ENCODE measurements around the gene JRKL. TPM values are rescaled to one million over a fixed set of nuclear protein-coding genes. Genes with fewer than 3 reads are reported as not detected.
"Not testable (repeated sequence)": the region's sequence is repeated elsewhere in the genome, so short reads cannot be mapped to it uniquely, and the experiment has no call there.

The JRKL gene
- total RNA-seq, 3 donors from 2014 or later (not counting 1 experiment from before 2014, with no cell fraction given), result 4.5 to 6.1 (median 5.5) TPM

DNA sequence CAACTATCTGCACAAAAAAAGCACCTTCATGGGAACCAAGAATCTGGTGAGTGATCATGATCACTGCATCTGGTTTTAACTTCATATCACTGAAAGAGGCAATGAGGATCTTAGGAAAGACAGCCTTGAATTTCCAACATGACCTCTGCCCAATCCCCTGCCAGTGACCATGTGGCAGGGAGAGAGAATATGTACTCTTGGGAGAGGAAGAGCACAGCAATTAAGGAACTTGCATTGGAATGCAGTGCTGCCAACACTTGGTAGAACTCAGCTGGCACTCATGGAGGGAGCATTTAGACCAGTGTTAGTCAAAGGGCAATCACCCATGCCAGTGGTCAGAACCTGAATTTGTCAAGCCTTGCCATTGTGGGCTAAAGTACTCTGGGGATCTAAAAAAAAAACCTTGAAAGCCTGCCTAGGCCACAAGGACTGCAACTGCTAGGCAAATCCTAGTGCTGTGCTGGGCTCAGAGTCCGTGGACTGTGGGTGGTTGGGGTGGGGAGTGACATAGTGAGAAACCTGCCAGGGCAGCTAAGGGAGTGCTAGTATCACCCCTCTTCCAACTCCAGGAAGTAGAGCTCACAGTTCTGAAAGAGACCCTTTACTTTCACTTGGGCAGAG is 23.1 kb downstream of the JRKL start:
- no peak overlapping the region for H3K4me3 Mint-ChIP-seq
- Histone ChIP-seq H3K9me3 (ENCODE audit: control insufficient read depth, insufficient read depth, low read length) (no peaks in the 10 kb centered on the region), H3K4me1 (ENCODE audit: control insufficient read depth, insufficient read depth, low read length) (no peaks in the 10 kb centered on the region), H3K27ac (ENCODE audit: low read length) (no peak overlapping the region), H3K4me3 (ENCODE audit: low read length) (no peak overlapping the region), H3K27me3 (ENCODE audit: control insufficient read depth, insufficient read depth, low read length) (peaks cover 6% of the 10 kb centered on the region), H3K36me3 (ENCODE audit: control insufficient read depth, insufficient read depth, low read length) (no peaks in the 10 kb centered on the region)
- H3K9me3 Mint-ChIP-seq, result no peaks in the 10 kb centered on the region
- TF ChIP-seq, protein P1, sequence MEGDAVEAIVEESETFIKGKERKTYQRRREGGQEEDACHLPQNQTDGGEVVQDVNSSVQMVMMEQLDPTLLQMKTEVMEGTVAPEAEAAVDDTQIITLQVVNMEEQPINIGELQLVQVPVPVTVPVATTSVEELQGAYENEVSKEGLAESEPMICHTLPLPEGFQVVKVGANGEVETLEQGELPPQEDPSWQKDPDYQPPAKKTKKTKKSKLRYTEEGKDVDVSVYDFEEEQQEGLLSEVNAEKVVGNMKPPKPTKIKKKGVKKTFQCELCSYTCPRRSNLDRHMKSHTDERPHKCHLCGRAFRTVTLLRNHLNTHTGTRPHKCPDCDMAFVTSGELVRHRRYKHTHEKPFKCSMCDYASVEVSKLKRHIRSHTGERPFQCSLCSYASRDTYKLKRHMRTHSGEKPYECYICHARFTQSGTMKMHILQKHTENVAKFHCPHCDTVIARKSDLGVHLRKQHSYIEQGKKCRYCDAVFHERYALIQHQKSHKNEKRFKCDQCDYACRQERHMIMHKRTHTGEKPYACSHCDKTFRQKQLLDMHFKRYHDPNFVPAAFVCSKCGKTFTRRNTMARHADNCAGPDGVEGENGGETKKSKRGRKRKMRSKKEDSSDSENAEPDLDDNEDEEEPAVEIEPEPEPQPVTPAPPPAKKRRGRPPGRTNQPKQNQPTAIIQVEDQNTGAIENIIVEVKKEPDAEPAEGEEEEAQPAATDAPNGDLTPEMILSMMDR (IDR thresholded peaks at IDR 0.05), result no peak
- ATAC-seq, result no peak
- peaks cover 7 to 24% of the 10 kb centered on the region in 2 donors for H3K27me3 Mint-ChIP-seq (ENCODE audit: low read depth in 2 of 2)
- H3K4me1 Mint-ChIP-seq, result no peaks in the 10 kb centered on the region
- intact Hi-C loops (cut with micrococcal nuclease), result no loop called here
- H3K36me3 Mint-ChIP-seq, result no peaks in the 10 kb centered on the region
- no peak overlapping the region for H3K27ac Mint-ChIP-seq
- 17% methylated on average over 1 of the region's 1 CpG for WGBS (ENCODE audit: insufficient coverage)
- DNase-seq, result no peak

DNA sequence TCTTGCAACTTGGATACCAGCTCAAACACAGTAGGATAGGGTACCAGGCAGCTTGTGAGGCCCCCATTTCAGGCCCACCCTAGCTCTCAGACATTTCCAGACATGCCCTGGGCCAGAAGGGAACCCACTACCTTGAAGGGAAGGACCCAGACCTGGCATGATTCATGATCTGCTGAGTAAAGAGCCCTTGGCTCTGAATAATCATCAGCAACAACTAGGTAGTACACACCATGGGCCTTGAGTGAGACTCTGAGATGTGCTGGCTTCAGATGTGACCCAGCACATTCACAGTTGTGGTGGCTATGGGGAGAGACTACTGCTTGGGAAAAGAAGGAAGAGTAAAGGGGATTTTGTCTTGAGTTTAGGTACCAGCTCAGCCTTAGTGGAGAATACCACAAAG is 23.6 kb downstream of the JRKL start:
- H3K9me3 Mint-ChIP-seq, result no peaks in the 10 kb centered on the region
- no peaks in the 10 kb centered on the region for H3K9me3 ChIP-seq (ENCODE audit: control insufficient read depth, insufficient read depth, low read length)
- intact Hi-C loops (cut with micrococcal nuclease), result no loop called here
- H3K27me3 Mint-ChIP-seq (ENCODE audit: low read depth in 2 of 2), result peaks cover 7 to 29% of the 10 kb centered on the region in 2 donors
- H3K36me3 ChIP-seq (ENCODE audit: control insufficient read depth, insufficient read depth, low read length), result no peaks in the 10 kb centered on the region
- H3K36me3 Mint-ChIP-seq, result no peaks in the 10 kb centered on the region
- H3K4me3 ChIP-seq (ENCODE audit: low read length), result no peak overlapping the region
- H3K4me3 Mint-ChIP-seq, result no peak overlapping the region
- H3K4me1 ChIP-seq (ENCODE audit: control insufficient read depth, insufficient read depth, low read length), result no peaks in the 10 kb centered on the region
- no peak for DNase-seq
- no peaks in the 10 kb centered on the region for H3K4me1 Mint-ChIP-seq
- ATAC-seq, result no peak
- TF ChIP-seq, protein P1 (IDR thresholded peaks at IDR 0.05), result no peak
- H3K27ac Mint-ChIP-seq, result no peak overlapping the region
- H3K27ac ChIP-seq (ENCODE audit: low read length), result no peak overlapping the region
- H3K27me3 ChIP-seq (ENCODE audit: control insufficient read depth, insufficient read depth, low read length), result peaks cover 6% of the 10 kb centered on the region

DNA sequence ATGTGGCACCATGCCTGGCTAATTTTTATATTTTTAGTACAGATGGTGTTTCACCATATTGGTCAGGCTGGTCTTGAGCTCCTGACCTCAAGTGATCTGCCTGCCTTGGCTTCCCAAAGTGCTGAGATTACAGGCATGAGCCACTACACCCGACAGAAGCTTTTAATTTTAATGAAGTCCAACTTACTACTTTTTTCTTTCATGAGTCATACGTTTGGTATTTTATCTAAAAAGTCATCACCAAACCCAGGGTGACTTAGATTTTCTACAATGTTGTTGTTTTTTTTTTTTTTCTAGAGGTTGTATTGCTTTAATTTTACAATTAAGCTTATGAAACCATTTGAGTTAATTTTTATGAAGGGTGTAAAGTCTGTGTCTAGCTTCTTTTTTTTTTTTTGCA is 34.9 kb downstream of the JRKL start:
- Histone ChIP-seq H3K4me3 (ENCODE audit: low read length) (no peak overlapping the region), H3K36me3 (ENCODE audit: control insufficient read depth, insufficient read depth, low read length) (no peaks in the 10 kb centered on the region), H3K27me3 (ENCODE audit: control insufficient read depth, insufficient read depth, low read length) (peaks cover 13% of the 10 kb centered on the region), H3K27ac (ENCODE audit: low read length) (no peak overlapping the region), H3K4me1 (ENCODE audit: control insufficient read depth, insufficient read depth, low read length) (no peaks in the 10 kb centered on the region), H3K9me3 (ENCODE audit: control insufficient read depth, insufficient read depth, low read length) (no peaks in the 10 kb centered on the region)
- DNase-seq, result no peak
- Mint-ChIP-seq H3K9me3 (no peaks in the 10 kb centered on the region), H3K27me3 (ENCODE audit: low read depth in 2 of 2) (peaks cover 27 to 60% of the 10 kb centered on the region in 2 donors), H3K36me3 (no peaks in the 10 kb centered on the region), H3K4me3 (no peak overlapping the region), H3K4me1 (no peaks in the 10 kb centered on the region), H3K27ac (no peak overlapping the region)
- 63% methylated on average over 1 of the region's 2 CpGs for WGBS (ENCODE audit: insufficient coverage)
- no peak for ATAC-seq
- TF ChIP-seq, protein P1 (IDR thresholded peaks at IDR 0.05), result no peak
- intact Hi-C loops (cut with micrococcal nuclease), result loop anchor here (5.0 kb wide), 3 partner anchors 1272 to 1902 kb away; no protein-coding TSS in a partner anchor

DNA sequence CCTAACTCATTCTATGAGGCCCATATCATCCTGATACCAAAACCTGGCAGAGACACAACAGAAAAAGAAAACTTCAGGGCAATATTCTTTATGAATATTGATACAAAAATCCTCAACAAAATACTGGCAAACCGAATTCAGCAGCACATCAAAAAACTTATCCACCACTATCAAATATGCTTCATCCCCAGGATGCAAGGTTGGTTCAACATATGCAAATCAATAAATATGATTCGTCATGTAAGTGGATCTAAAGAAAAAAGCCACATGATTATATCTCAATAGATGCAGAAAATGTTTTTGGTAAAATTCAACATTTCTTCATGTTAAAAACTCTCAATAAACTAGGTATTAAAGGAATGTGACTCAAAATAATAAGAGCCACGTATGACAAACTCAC is 40.9 kb downstream of the JRKL start:
- ATAC-seq (no peak), DNase-seq (no peak)
- Mint-ChIP-seq H3K4me1 (no peaks in the 10 kb centered on the region), H3K9me3 (no peaks in the 10 kb centered on the region), H3K27ac (no peak overlapping the region), H3K4me3 (no peak overlapping the region), H3K36me3 (no peaks in the 10 kb centered on the region), H3K27me3 (ENCODE audit: low read depth in 2 of 2) (peaks cover 26 to 61% of the 10 kb centered on the region in 2 donors)
- no peaks in the 10 kb centered on the region for H3K36me3 ChIP-seq (ENCODE audit: control insufficient read depth, insufficient read depth, low read length)
- intact Hi-C loops (cut with micrococcal nuclease), result no loop called here
- no peak overlapping the region for H3K4me3 ChIP-seq (ENCODE audit: low read length)
- 90% methylated on average over 2 of the region's 3 CpGs for WGBS (ENCODE audit: insufficient coverage)
- peaks cover 4% of the 10 kb centered on the region for H3K27me3 ChIP-seq (ENCODE audit: control insufficient read depth, insufficient read depth, low read length)
- H3K27ac ChIP-seq (ENCODE audit: low read length), result no peak overlapping the region
- H3K9me3 ChIP-seq (ENCODE audit: control insufficient read depth, insufficient read depth, low read length), result no peaks in the 10 kb centered on the region
- no peaks in the 10 kb centered on the region for H3K4me1 ChIP-seq (ENCODE audit: control insufficient read depth, insufficient read depth, low read length)
- TF ChIP-seq, protein P1 (IDR thresholded peaks at IDR 0.05), result no peak

DNA sequence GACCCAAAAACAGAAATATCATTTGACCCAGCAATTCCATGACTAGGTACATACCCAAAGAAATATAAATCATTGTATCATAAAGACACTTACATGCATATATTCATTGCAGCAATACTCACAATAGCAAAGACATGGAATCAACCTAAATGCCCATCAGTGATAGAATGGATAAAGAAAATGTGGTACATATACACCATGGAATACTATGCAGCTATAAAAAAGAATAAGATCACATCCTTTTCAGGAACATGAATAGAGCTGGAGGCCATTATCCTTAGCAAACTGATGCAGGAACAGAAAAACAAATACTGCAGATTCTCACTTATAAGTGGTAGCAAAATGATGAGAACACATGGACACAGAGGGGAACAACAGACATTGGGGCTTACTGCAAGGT is 42.8 kb downstream of the JRKL start:
- H3K4me1 ChIP-seq (ENCODE audit: control insufficient read depth, insufficient read depth, low read length); H3K27ac Mint-ChIP-seq; intact Hi-C loops (cut with micrococcal nuclease); H3K27ac ChIP-seq (ENCODE audit: low read length); H3K4me3 ChIP-seq (ENCODE audit: low read length); ATAC-seq; H3K9me3 ChIP-seq (ENCODE audit: control insufficient read depth, insufficient read depth, low read length); H3K4me3 Mint-ChIP-seq; H3K36me3 ChIP-seq (ENCODE audit: control insufficient read depth, insufficient read depth, low read length); H3K36me3 Mint-ChIP-seq; H3K4me1 Mint-ChIP-seq; DNase-seq; H3K27me3 ChIP-seq (ENCODE audit: control insufficient read depth, insufficient read depth, low read length); H3K9me3 Mint-ChIP-seq: not testable (repeated sequence)
- peaks cover 31 to 62% of the 10 kb centered on the region in 2 donors for H3K27me3 Mint-ChIP-seq (ENCODE audit: low read depth in 2 of 2)
